Measurements from ENCODE around the gene CAMKK2. TPM values are rescaled to one million over a fixed set of nuclear protein-coding genes. Genes with fewer than 3 reads are reported as not detected.

The CAMKK2 gene
- total and polyA plus RNA-seq, 9 of the 15 experiments (the other 6 are each of a cell fraction or from before 2014, with no cell fraction given) = 4.3 to 32.0 (median 18.2) TPM

DNA sequence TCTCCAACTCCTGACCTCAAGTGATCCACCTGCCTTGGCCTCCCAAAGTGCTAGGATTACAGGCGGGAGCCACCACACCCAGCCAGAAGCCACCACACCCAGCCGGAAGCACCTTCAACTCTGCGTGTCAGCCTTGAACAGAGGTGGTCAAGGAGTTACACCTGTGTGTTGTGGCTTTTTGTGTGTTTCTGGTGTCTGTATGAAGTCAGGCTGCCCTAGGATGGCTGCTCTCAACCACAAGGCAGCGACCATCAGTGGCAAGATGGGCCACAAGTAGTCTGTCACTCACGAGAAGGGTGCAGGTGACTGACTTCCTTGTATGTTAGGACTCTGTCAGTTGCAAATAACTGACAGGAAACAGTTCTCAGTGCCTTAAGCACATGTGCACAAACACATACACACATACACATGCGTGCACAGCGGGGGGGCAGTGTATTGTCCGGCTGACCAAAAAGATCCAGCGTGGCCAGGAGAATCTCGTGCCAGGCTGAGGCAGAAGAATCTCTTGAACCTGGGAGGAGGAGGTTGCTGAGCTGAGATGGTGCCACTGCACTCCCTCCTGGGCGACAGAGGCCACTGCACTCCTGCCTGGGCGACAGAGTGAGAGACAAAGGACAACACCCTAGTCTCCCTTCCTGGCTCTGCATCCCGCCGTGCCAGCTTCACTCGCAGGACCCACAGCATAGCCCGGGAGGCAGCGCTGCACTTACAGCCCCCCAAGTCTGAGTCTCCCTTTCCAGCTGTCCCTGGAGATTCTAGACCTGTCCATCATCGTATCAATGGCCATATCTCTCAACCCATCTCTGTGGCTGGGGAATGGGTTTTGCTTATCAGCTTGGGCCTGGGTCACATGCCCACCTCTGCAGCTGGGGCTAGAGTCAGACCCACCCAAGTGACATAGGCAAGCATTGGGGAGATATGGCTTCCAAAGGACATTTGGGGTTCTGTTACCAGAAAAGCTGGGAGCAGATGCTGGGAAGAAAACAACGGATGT is 72.9 kb downstream of the CAMKK2 start (continued):
- TF ChIP-seq RFX5 (IDR thresholded peaks at IDR 0.05; ENCODE audit: low read depth, low read length) (no peak), STAG1 (CRISPR knock-in tag; IDR thresholded peaks at IDR 0.05; ENCODE audit: borderline replicate concordance) (peak; percentile 36; the same call in 1 of the 2 replicates), FOXJ2 (tag; IDR thresholded peaks at IDR 0.05) (no peak), TEAD4 (IDR thresholded peaks at IDR 0.05; ENCODE audit: low read length) (no peak), TEAD4 (CRISPR knock-in tag; IDR thresholded peaks at IDR 0.05; ENCODE audit: borderline replicate concordance) (no peak), HIVEP1 (CRISPR knock-in tag; IDR thresholded peaks at IDR 0.05) (no peak), MCM7 (IDR thresholded peaks at IDR 0.05) (no peak)
- TF ChIP-seq, protein P1, sequence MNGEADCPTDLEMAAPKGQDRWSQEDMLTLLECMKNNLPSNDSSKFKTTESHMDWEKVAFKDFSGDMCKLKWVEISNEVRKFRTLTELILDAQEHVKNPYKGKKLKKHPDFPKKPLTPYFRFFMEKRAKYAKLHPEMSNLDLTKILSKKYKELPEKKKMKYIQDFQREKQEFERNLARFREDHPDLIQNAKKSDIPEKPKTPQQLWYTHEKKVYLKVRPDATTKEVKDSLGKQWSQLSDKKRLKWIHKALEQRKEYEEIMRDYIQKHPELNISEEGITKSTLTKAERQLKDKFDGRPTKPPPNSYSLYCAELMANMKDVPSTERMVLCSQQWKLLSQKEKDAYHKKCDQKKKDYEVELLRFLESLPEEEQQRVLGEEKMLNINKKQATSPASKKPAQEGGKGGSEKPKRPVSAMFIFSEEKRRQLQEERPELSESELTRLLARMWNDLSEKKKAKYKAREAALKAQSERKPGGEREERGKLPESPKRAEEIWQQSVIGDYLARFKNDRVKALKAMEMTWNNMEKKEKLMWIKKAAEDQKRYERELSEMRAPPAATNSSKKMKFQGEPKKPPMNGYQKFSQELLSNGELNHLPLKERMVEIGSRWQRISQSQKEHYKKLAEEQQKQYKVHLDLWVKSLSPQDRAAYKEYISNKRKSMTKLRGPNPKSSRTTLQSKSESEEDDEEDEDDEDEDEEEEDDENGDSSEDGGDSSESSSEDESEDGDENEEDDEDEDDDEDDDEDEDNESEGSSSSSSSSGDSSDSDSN (IDR thresholded peaks at IDR 0.05; ENCODE audit: borderline replicate concordance in 1 of 2, low read depth in 2 of 2, low read length in 2 of 2) = no peak

Data from K562 (cell line).